Measurements from ENCODE around the gene LARGE1. TPM values are rescaled to one million over a fixed set of nuclear protein-coding genes. Genes with fewer than 3 reads are reported as not detected.

LARGE1 gene
- total and polyA plus RNA-seq, 9 of the 15 experiments (the other 6 are each of a cell fraction or from before 2014, with no cell fraction given), result 0.01 to 0.66 (median 0.14) TPM; not detected in 2

GRCh38 chr22:33817512-33818127, 102.7 kb downstream of the LARGE1 start:
- Histone ChIP-seq H3K9me3 (replicated peaks; ENCODE audit: control insufficient read depth, insufficient read depth, low read depth, low read length) (no peaks in the 10 kb centered on the region), H4K20me1 (replicated peaks; ENCODE audit: control insufficient read depth, insufficient read depth, low read length) (no peaks in the 10 kb centered on the region), H3K36me3 (ENCODE audit: control insufficient read depth, insufficient read depth, low read length) (no peaks in the 10 kb centered on the region), H3K27me3 (ENCODE audit: control insufficient read depth in 2 of 2, insufficient read depth in 2 of 2, low read length in 2 of 2) (no peaks in the 10 kb centered on the region), H3K79me2 (ENCODE audit: control insufficient read depth, insufficient read depth, low read length) (no peaks in the 10 kb centered on the region), H2AFZ (ENCODE audit: low read depth, low read length) (no peak overlapping the region), H3K4me2 (ENCODE audit: insufficient read depth, low read length) (no peak overlapping the region), H3K4me3 (no peak overlapping the region), H3K27ac (ENCODE audit: extremely low read depth, low read depth, low read length) (no peak overlapping the region), H3K9ac (ENCODE audit: insufficient read depth in 1 of 2, low read depth in 2 of 2, low read length in 2 of 2) (no peak overlapping the region), H3K9me1 (ENCODE audit: control insufficient read depth, insufficient read depth, low read length) (no peaks in the 10 kb centered on the region), H3K4me1 (replicated peaks in 1 of 2; ENCODE audit: control insufficient read depth in 2 of 2, insufficient read depth in 2 of 2, low read length in 2 of 2) (no peaks in the 10 kb centered on the region)
- TF ChIP-seq GMEB1 (CRISPR knock-in tag; IDR thresholded peaks at IDR 0.05) (no peak), TCF7L2 (IDR thresholded peaks at IDR 0.05; ENCODE audit: low read depth, low read length) (no peak), SMAD3 (CRISPR knock-in tag; conservative IDR thresholded peaks at IDR 0.05) (no peak), NRF1 (conservative IDR thresholded peaks at IDR 0.05 in 1 of 2, IDR thresholded peaks at IDR 0.05 in 1 of 2) (no peak), C11orf30 (IDR thresholded peaks at IDR 0.05; ENCODE audit: low read depth) (no peak), ARID2 (IDR thresholded peaks at IDR 0.05) (no peak)
- intact Hi-C loops (cut with micrococcal nuclease) (no loop called here), in situ Hi-C loops (cut with MboI) (no loop called here)
- POLR2A ChIA-PET, result no interaction called here
- WGBS (ENCODE audit: insufficient coverage, low coverage, missing lambda C conversion rate), result 0% methylated on average over 4 of the region's 4 CpGs
- ATAC-seq, result no peak
- CTCF ChIA-PET (ENCODE audit: low intra/inter-chr PET ratio), result no interaction called here
- DNase-seq (ENCODE audit: extremely low read depth in 1 of 4, low spot score in 3 of 4), result no peak
- FAIRE-seq, result no peak
- BruUV-seq (replicated peaks), result no TSS peak

Data from K562 (cell line).